ENCODE results near the gene GGPS1.

DNA sequence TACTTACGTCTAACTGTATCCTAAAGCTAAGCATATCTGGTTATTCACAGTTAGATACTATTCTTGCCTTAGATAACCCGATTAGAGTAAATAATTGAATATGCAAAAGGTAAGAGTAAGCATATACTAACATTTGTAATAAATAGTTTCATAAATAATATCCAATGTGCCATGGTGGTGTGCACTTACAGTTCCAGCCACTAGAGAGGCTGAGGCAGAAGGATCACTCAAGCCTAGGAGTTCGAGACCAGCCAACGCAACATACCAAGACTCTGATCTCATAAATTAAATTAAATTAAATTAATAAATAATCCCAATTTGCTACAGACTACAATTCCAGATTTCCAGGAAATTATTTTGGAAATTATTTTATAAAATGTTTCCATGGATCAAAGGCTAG is 12.6 kb upstream of the GGPS1 start:
- TF ChIP-seq, protein P1, sequence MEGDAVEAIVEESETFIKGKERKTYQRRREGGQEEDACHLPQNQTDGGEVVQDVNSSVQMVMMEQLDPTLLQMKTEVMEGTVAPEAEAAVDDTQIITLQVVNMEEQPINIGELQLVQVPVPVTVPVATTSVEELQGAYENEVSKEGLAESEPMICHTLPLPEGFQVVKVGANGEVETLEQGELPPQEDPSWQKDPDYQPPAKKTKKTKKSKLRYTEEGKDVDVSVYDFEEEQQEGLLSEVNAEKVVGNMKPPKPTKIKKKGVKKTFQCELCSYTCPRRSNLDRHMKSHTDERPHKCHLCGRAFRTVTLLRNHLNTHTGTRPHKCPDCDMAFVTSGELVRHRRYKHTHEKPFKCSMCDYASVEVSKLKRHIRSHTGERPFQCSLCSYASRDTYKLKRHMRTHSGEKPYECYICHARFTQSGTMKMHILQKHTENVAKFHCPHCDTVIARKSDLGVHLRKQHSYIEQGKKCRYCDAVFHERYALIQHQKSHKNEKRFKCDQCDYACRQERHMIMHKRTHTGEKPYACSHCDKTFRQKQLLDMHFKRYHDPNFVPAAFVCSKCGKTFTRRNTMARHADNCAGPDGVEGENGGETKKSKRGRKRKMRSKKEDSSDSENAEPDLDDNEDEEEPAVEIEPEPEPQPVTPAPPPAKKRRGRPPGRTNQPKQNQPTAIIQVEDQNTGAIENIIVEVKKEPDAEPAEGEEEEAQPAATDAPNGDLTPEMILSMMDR (IDR thresholded peaks at IDR 0.05; ENCODE audit: insufficient read depth, low read depth, low read length) = no peak
- no peak for TF ChIP-seq EZH2 (IDR thresholded peaks at IDR 0.05; ENCODE audit: insufficient read depth, low read length)

All from astrocyte (in vitro differentiated cells and primary cell).